ENCODE measurements around the gene TEKT2.

Gene TEKT2

GRCh38 chr1:36087233-36088123 lies 3.6 kb downstream of the TEKT2 start:
- no peak for DNase-seq

GRCh38 chr1:36088265-36088576 lies 4.3 kb downstream of the TEKT2 start:
- DNase-seq: no peak

- peak; percentile 84 for DNase-seq
These were observed 4.9 kb downstream of the TEKT2 start, which contains the start of gene ADPRS for GRCh38 chr1:36088577-36089392. Gene ADPRS, plus strand, starts transcription at chr1:36088892. Its CDS starts 13 bp downstream, at chr1:36088905.

- no peak for DNase-seq
These were observed 5.7 kb downstream of the TEKT2 start for GRCh38 chr1:36089393-36090121.

GRCh38 chr1:36091141-36091540 lies 7.2 kb downstream of the TEKT2 start:
- DNase-seq: no peak

- no peak for DNase-seq
These were observed 7.8 kb downstream of the TEKT2 start for GRCh38 chr1:36091698-36092097.

GRCh38 chr1:36092166-36092797 lies 8.4 kb downstream of the TEKT2 start:
- no peak for DNase-seq

- no peak for DNase-seq
These were observed 8.9 kb downstream of the TEKT2 start for GRCh38 chr1:36092798-36093185.

GRCh38 chr1:36093226-36093625 lies 9.3 kb downstream of the TEKT2 start:
- DNase-seq: no peak

- DNase-seq: no peak
These were observed 10.0 kb downstream of the TEKT2 start for GRCh38 chr1:36093929-36094328.

- DNase-seq: no peak
These were observed 10.7 kb downstream of the TEKT2 start for GRCh38 chr1:36094621-36095061.

- DNase-seq: no peak
These were observed 12.0 kb downstream of the TEKT2 start for GRCh38 chr1:36095760-36096405.

- no peak for DNase-seq
These were observed 12.9 kb downstream of the TEKT2 start for GRCh38 chr1:36096500-36097432.

GRCh38 chr1:36097693-36098585 lies 14.0 kb downstream of the TEKT2 start:
- no peak for DNase-seq

GRCh38 chr1:36098650-36099365 lies 14.9 kb downstream of the TEKT2 start:
- DNase-seq: no peak

- peak; percentile 71 for DNase-seq
These were observed 15.9 kb downstream of the TEKT2 start for GRCh38 chr1:36099681-36100341.

- no peak for DNase-seq
These were observed 16.5 kb downstream of the TEKT2 start for GRCh38 chr1:36100376-36100775.

GRCh38 chr1:36101546-36101945 lies 17.7 kb downstream of the TEKT2 start:
- DNase-seq: no peak

GRCh38 chr1:36106269-36106668 lies 22.4 kb downstream of the TEKT2 start:
- DNase-seq: no peak

Measured in activated T-cell treated with anti-CD3 and anti-CD28 coated beads for 4 hours (primary cell).